ENCODE measurements around the gene JARID2. TPM values are rescaled to one million over a fixed set of nuclear protein-coding genes. Genes with fewer than 3 reads are reported as not detected.

JARID2 gene
- total and polyA plus RNA-seq, 9 of the 15 experiments (the other 6 are each of a cell fraction or from before 2014, with no cell fraction given) = 5.0 to 29.0 (median 15.6) TPM

DNA sequence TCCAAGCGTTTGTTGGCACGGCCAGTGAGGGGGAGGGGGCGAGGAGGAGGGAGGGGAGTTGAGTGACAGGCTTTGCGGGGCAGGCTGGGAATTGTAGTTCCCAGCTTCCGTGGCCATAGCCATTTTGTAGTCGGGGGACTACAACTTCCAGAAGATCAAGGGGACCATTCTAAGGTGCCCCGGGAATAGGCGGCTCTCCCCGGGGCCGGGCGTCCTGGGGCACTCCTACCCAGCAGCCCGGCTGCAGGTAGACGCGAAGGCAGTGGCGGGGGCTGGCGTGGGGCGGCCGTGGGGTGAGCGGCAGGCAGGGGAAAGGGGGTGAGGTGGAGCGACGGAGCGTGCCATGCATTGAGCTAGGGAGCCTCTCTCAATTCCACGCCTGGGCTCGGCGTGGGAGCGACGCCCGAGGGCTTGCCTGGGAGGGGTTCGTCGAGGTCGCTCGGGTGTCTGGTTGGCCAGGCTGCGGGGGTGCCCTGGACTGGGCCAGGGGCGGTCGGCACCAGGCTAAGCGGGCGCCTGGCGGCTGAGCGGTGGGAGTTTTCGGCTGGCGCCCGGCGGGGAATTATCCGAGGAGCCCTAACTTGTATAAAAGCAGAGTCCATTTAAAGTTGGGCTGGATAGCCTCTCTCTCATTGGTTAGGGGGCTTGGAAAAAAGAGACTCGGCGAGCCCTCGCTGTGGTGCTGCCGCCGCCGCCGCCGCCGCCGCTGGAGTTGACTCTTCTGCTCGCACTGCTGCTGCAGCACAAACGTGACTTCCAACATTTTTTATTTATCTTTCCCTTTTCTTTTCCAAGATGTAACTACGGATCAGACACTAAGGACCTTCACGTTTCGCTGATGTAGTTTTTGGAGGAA, at the start of gene JARID2 (continued):
- TF ChIP-seq, protein P1, sequence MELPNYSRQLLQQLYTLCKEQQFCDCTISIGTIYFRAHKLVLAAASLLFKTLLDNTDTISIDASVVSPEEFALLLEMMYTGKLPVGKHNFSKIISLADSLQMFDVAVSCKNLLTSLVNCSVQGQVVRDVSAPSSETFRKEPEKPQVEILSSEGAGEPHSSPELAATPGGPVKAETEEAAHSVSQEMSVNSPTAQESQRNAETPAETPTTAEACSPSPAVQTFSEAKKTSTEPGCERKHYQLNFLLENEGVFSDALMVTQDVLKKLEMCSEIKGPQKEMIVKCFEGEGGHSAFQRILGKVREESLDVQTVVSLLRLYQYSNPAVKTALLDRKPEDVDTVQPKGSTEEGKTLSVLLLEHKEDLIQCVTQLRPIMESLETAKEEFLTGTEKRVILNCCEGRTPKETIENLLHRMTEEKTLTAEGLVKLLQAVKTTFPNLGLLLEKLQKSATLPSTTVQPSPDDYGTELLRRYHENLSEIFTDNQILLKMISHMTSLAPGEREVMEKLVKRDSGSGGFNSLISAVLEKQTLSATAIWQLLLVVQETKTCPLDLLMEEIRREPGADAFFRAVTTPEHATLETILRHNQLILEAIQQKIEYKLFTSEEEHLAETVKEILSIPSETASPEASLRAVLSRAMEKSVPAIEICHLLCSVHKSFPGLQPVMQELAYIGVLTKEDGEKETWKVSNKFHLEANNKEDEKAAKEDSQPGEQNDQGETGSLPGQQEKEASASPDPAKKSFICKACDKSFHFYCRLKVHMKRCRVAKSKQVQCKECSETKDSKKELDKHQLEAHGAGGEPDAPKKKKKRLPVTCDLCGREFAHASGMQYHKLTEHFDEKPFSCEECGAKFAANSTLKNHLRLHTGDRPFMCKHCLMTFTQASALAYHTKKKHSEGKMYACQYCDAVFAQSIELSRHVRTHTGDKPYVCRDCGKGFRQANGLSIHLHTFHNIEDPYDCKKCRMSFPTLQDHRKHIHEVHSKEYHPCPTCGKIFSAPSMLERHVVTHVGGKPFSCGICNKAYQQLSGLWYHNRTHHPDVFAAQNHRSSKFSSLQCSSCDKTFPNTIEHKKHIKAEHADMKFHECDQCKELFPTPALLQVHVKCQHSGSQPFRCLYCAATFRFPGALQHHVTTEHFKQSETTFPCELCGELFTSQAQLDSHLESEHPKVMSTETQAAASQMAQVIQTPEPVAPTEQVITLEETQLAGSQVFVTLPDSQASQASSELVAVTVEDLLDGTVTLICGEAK (IDR thresholded peaks at IDR 0.05) = peak; percentile 50; the same call in 1 of the 2 replicates
- TF ChIP-seq, protein P1 (CRISPR knock-in tag; IDR thresholded peaks at IDR 0.05) = no peak
- TF ChIP-seq KAT7 (CRISPR knock-in tag; IDR thresholded peaks at IDR 0.05; ENCODE audit: borderline replicate concordance) = peak; percentile 78; the same call in 1 of the 2 replicates
- peak; percentile 72; the same call in 1 of the 2 replicates for TF ChIP-seq LCOR (CRISPR knock-in tag; IDR thresholded peaks at IDR 0.05)
- peak; percentile 86 for TF ChIP-seq POLR2A (conservative IDR thresholded peaks at IDR 0.05)
- TF ChIP-seq FOXM1 (IDR thresholded peaks at IDR 0.05; ENCODE audit: low read depth) = peak; percentile 84
- TF ChIP-seq FOXM1 (CRISPR knock-in tag; IDR thresholded peaks at IDR 0.05; ENCODE audit: low read depth) = no peak; the same call in 1 of the 2 replicates
- 0 out of 2 replicates have a peak, but pooled peaks have one; percentile 8 for TF ChIP-seq JUN (IDR thresholded peaks at IDR 0.05; ENCODE audit: borderline replicate concordance, low read depth, low read length)
- TF ChIP-seq JUN (CRISPR knock-in tag; IDR thresholded peaks at IDR 0.05; ENCODE audit: borderline replicate concordance) = no peak
- 0 out of 2 replicates have a peak, but pooled peaks have one; percentile 14 for TF ChIP-seq EP300 (IDR thresholded peaks at IDR 0.05; ENCODE audit: low read length)
- TF ChIP-seq POLR3A (IDR thresholded peaks at IDR 0.05; ENCODE audit: borderline replicate concordance, extremely low read depth, insufficient read depth, insufficient read length) = no peak
- TF ChIP-seq FIP1L1 (IDR thresholded peaks at IDR 0.05; ENCODE audit: low read depth, low read length, poor library complexity, severe bottlenecking) = peak; percentile 73
- TF ChIP-seq GABPB2 (CRISPR knock-in tag; conservative IDR thresholded peaks at IDR 0.05) = no peak
- TF ChIP-seq, protein P2, sequence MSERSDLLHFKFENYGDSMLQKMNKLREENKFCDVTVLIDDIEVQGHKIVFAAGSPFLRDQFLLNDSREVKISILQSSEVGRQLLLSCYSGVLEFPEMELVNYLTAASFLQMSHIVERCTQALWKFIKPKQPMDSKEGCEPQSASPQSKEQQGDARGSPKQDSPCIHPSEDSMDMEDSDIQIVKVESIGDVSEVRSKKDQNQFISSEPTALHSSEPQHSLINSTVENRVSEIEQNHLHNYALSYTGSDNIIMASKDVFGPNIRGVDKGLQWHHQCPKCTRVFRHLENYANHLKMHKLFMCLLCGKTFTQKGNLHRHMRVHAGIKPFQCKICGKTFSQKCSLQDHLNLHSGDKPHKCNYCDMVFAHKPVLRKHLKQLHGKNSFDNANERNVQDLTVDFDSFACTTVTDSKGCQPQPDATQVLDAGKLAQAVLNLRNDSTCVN (CRISPR knock-in tag; IDR thresholded peaks at IDR 0.05) = peak; percentile 70; the same call in 1 of the 2 replicates
- TF ChIP-seq ZBTB7A (IDR thresholded peaks at IDR 0.05; ENCODE audit: borderline replicate concordance, control insufficient read depth, low read depth, low read length) = peak; percentile 70
- TF ChIP-seq, protein P3, sequence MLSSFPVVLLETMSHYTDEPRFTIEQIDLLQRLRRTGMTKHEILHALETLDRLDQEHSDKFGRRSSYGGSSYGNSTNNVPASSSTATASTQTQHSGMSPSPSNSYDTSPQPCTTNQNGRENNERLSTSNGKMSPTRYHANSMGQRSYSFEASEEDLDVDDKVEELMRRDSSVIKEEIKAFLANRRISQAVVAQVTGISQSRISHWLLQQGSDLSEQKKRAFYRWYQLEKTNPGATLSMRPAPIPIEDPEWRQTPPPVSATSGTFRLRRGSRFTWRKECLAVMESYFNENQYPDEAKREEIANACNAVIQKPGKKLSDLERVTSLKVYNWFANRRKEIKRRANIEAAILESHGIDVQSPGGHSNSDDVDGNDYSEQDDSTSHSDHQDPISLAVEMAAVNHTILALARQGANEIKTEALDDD (IDR thresholded peaks at IDR 0.05) = 0 out of 2 replicates have a peak, but pooled peaks have one; percentile 4

All from K562 (cell line).